Eye (tissue), 1 donor: ENCODE results near the gene CD46.
"Not testable (repeated sequence)": the region's sequence is repeated elsewhere in the genome, so short reads cannot be mapped to it uniquely, and the experiment has no call there.

Source experiments
- DNase-seq: peaks from one replicate; pipeline ENCODE4 v3.0.0-alpha.2; 2015

CD46 gene

DNA sequence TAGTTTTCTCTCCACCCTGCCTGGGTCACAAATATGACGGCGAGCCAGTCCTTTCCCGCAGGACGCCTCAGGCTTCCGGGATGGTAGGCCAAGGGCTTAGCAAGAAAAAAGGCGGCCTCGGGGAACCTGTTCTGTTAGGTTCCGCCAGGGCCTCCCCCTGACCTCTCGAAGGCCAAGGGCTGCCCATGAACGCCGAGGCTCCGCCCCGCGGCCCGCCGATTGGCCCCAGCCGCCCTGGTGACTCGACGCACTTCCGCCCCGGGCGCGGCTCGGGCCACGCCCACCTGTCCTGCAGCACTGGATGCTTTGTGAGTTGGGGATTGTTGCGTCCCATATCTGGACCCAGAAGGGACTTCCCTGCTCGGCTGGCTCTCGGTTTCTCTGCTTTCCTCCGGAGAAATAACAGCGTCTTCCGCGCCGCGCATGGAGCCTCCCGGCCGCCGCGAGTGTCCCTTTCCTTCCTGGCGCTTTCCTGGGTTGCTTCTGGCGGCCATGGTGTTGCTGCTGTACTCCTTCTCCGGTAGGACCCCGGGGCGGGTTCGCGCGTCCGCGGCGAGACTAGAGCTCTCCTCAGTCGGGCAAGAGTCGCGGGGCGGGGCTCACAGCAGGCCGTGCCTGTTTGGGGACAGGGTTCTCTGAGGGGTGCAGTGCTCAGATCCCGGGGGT is at the start of gene CD46:
TSS of gene CD46 (plus strand) at position 265 of the 666 bp plus-strand sequence. CDS start at position 424, 159 bp downstream.
- peak; percentile 97 for DNase-seq

DNA sequence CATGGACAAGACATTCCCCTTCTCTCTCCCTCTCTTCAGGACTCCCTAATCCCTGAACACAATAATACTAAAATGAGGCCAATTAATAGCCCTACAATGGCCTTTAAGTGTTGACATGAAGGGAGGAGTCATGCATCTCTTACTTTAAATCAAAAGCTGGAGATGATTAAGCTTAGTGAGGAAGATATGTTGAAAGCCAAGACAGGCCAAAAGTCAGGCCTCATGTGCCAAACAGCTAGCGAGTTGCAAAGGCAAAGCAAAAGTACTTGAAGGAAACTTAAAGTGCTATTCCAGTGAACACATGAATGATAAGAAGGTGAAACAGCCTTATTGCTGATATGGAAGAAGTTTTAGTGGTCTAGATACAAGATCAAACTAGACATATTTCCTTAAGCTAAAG is 49.5 kb upstream of the CD46 start:
- no peak for DNase-seq

DNA sequence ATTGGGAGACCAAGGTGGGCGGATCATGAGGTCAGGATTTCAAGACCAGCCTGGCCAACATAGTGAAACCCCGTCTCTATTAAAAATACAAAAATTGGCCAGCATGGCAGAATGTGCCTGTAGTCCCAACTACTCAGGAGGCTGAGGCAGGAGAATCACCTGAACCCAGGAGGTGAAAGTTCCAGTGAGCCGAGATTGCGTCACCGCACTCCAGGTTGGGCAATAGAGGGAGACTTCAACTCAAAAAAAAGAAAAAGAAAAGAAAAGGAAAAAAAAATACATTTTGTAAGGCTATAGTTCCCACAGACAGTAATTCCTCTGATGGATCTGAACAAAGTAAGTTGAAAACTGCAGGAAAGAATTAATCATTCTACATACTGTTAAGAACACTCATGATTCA is 48.1 kb upstream of the CD46 start:
- DNase-seq: no peak

DNA sequence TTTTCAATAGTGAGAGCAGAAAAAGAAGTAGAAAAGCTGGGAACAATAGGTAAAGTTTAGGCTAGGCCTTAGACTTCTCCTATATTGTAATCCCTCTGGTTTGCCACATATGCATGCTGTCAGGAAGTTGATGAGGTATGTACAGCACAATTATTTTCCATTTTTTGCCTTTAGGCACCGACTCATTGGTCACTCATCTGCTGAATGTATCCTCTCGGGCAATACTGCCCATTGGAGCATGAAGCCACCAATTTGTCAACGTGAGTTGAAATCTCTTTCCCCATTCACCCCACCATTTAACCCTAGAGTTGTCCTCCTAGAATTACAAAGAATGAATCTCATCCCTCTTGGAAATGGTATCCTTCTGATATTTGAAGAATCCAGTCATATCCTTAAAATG is 43.9 kb upstream of the CD46 start:
- DNase-seq: peak; percentile 49

DNA sequence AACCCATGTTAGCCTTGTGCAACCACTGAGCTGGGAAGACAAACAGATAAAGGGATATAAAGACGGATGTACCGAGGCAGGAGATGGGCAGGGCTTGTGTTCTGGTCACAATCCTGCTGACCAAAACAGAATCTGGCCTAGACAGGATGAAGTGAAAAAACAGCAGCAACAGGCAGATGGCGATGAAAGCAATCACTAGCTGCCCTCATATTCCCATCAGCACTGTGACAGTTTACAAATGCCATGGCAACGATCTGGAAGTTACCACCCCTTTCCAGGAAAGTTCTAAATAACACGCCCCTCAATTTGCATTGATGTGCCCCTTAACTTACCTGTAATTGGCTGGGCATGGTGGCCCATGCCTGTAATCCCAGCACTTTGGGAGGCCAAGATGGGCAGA is 40.6 kb upstream of the CD46 start:
- peak; percentile 31 for DNase-seq

DNA sequence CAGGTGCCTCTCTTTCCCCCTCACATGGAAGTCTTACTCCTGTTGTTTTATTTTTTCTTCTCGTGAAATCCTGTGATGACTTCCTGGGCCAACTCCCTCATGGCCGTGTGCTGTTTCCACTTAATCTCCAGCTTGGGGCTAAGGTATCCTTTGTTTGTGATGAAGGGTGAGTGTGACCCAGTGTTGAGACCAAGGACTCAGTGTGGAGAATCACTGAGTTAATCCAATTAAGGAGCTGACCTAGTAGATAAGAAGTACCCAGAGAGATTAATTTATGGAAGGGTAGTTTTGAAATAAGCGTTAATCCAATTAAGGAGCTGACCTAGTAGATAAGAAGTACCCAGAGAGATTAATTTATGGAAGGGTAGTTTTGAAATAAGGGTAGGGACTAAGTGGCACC is 39.2 kb upstream of the CD46 start:
- DNase-seq: not testable (repeated sequence)

DNA sequence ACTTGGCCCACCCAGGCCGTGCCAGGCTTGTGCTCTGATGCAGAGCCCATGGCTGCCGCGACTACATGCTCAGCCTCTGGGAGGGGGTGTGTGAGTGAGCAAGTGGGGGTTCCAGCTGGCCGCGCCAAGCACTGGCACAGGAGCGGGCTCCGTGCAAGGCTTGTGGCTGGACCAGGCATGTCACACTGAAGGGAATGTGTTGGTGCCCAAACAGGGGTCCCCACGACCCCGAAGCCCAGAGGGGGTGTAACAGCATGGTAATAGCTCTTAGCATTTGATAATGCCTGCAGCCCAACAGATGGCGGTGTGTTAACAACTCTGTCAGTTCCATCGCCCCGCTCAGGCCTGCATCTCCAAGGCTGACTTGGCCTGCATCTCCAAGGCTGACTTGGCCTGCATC is 38.3 kb upstream of the CD46 start:
- DNase-seq: no peak

DNA sequence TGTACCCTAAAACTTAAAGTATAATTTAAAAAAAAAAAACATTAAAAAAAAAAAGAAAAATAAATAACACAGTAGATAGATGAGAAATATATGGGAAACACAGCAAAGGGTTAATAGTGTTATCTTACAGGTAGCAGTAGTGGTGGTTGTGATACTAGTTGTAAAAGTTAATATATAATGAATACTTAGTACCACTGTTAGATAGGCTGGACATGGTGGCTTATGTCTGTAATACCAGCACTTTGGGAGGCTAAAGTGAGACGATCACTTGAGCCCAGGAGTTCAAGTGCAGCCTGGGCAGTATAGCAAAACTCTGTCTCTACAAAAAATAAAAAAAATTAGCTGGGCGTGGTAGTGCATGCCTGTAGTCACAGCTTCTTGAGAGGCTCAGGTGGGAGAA is 32.6 kb upstream of the CD46 start:
- DNase-seq: no peak

DNA sequence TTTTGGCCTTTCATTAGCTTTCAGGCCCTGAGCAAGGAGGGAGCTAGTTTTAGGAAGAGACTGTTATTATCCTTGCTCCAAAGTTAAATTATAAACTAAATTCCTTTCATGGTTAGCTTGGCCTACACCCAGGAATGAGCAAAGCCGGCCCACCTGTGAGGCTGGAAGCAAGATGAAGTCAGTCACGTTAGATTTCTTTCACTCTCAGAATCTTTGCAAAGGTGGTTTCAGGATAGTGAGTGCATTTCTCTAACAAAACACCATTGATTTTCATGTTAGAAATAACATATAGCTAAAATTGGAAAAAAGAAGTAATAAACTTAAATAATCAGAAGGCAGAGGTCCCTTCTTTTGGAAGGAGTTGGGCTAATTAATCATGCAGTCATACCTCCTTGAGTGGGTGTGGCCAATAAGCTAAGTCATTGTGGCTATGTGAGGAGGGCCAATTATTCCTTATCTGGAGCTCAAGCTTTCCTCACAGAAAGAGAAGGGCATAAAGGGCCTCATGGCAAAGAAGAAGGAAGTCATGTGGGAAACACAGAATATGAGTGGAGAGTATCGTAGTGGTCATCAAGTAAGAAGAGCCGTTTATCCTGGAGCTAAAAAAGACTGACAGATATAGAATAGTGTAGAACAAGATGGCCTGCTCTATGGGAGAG is 23.5 kb upstream of the CD46 start:
- not testable (repeated sequence) for DNase-seq

DNA sequence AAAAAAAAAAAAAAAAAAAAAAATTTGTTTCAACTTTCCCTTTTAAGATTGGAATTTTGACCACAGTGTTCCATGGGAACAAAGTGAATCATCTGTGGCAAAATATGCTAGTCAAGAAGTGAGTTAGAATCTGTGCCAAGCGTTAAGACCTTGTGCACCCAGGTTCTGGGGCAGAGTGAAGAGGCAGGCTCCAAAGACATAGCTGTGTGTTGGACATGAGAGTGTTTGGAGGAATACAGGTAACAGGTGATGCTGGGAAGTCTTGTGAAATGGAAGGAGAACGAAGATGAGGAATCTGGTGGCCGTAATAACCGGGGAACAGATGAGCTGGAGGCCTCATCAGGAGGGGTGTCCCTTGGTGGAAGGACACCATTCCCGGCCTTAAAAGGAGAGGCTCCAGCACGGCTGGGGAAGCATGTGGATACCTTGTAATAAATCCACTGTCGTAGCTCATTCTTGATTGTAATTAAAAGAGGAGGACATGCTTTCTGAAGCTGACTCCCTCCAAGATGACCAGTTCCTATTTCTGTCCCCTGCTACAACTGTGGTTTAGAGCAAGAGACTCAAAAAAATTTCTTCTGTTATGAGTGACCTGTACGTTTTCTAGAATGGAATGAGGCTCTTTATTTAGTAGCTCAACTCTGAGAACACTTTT is 14.2 kb upstream of the CD46 start:
- not testable (repeated sequence) for DNase-seq

DNA sequence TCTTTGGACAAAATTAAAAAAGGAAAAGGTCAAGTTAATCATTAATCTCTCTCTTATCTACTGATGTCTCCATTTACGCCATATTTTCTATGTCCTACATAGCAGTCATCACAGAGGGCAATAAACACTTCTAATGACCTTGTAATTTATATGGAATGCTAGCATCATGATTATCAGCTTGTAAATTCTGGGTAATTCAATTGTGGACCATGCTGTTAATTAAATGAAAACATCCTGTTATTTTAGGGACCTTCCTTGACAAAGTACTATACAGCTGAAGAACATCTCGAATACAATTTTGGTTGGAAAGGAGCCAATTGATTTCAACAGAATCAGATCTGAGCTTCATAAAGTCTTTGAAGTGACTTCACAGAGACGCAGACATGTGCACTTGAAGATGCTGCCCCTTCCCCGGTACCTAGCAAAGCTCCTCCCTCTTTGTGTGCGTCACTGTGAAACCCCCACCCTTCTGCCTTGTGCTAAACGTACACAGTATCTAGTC is 13.6 kb upstream of the CD46 start:
- DNase-seq: not testable (repeated sequence)

DNA sequence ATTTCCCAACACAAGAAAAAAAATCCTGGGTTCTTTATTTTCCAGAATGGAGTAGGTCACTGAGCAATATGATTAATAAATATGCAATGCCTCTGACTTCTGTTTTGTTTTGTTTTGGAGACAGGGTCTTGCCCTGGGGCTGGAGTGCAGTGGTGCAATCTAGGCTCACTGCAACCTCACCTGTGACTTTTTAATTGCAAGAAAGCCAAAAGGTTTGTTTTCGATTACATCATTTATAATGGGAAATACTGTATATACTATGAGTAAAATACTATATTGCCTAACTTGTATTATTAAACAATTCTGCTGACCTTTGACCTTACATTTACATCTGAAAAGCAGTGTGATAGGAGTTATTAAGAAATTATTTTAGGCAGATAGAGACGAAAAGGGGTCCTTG is 11.6 kb upstream of the CD46 start:
- no peak for DNase-seq

DNA sequence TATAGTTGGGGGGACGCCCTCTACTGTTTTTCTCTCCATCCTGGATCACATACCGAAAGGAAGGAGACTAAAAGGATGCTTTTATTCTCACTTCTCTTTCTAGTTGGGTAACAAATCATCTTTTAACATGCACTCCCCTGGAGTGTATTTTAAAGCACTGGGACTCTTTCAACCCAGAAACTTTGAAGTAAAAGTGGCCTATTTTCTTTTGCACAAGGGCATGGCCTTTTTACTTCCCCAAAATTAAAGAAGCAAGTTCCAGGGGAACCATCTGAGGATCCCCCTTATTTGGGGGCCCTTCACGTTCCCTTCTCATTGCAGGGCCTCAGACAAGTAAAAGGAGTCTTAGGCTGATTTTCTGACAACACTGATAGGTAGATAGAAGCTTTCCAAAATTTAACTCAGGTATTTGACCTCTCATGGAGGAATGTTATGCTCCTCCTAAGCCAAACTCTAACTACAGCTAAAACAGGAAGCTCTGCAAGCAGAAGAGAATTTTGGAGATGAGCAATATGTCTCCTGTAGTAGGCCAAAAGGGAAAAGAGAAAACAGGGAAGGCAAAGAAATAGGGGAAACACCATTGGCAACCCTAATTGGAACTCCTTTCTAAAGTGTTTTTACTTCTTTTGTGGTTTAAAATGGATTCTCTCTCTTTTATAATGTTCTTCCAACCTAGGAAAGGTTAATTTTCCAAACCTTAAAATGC is 8.9 kb upstream of the CD46 start:
- DNase-seq: no peak

DNA sequence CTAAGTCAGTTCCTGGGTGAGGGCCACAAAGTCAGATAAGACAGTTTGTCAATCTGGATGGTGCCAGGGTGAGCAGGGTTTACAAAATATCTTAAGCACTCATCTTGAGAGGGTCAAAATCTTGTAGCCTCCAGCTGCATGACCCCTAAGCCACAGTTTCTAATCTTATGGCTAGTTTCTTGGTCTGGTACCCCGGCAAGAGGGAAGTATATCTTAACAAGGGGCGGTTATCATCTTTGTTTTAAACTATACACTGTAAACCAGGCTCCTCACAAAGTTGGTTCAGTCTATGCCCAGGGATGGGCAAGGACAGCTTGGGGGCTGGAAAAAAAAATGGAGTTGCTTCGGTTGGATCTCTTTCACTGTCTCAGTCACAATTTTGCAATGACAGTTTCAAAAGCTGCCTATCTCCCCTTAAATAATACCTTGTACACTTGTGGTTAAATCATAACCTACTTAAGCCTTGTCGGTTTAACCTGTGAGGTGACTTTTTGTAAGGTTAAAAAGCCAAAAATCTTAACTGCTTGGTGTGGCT is 7.8 kb upstream of the CD46 start:
- no peak for DNase-seq

DNA sequence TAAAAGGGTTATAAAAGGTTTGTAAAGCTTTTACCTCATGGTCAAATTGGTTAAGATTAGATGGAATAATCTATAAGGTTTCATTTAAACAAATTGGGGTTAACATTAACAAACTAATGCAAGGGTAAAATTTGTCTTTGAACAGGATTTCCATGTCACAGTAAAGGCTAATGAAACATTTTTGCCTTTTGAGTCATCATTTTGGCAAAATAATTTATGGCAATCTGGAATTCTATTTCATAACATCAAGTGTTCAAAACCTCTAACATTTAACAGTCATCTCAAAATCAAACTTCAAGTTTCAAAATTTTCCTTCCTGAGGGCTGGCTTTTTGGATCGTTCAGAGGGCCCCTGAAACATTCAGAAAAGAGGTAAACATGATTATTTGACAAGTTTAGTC is 6.6 kb upstream of the CD46 start:
- no peak for DNase-seq

DNA sequence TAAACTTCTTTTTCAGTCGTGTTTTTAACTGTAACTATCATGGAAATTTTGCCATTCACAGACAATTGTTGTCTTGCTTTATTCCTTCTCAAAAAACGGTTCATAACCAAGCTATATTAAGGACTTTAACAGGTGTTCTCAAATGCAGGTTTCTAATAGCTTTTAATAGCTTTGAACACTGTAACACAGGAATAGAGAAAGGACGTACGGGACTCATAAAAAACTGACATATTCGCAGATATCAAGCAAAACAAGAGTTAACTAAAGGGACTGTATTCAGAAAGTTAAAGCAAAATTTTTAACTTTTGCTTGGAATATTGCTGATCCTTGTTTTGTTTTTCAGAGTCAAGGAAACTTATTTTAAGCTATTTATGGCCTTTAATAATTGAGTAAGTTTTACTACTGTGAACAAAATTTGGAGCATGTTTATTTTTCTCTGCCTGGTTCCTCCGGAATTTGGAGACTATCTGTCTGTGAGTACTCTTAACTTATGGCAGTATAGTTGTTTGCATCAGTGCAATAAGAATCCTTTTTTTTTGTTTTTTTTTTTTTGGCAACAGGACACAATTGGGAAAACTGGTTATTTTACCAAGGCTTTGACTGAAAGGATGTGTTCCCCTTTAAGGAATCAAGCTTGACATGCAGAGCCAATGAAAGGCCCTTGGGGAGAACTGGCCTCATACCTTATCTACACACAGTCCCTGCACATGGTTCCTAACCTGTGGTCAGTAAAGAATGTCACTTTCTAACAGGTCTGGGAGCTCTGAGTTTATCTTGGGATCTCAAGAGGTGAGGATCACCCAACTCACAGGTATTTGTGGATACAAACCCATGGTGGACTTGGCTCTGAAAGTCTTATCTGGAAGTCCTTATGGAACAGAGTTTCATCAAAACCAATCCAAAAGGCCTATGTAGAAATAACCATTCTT is 5.8 kb upstream of the CD46 start:
- DNase-seq: no peak

DNA sequence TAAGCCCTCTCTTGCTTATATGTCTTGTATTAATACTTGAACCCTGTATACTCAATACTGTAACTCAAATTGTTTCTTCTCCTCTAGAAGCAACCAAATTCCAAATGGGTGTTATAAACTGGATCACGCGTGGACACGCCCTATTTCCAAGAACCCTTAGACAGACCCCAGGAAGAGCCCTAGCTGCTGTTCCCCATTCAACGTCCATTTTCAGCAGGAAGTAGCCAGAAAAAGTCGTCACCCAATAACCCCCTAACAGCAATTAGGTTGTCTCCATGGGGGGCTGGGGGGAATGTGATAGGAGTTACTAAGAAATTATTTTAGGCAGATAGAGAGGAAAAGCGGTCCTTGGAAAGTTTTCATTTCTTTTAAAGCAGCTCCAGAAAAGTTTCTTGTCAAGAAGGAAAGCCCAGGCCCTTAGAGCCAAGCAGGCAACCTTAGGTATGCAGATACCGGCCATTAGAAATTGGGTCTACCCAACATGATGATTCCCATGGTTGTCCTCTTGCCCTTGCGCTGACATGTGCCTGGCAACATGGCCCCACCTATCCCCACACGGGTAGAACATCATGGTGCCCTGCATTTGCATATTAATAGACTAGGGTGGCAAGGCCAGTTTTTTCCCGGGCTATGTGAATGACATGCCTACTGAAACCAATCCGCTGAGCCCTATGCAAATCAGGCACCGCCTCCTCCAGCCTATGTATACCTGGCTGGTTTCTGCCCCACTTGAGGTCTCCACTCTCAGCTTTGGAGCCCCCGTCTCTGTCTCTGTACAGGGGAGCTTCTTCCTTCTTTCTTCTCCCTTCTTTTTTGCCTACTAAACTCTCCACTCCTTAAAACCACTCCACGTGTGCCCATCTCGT is 4.0 kb upstream of the CD46 start:
- no peak for DNase-seq

DNA sequence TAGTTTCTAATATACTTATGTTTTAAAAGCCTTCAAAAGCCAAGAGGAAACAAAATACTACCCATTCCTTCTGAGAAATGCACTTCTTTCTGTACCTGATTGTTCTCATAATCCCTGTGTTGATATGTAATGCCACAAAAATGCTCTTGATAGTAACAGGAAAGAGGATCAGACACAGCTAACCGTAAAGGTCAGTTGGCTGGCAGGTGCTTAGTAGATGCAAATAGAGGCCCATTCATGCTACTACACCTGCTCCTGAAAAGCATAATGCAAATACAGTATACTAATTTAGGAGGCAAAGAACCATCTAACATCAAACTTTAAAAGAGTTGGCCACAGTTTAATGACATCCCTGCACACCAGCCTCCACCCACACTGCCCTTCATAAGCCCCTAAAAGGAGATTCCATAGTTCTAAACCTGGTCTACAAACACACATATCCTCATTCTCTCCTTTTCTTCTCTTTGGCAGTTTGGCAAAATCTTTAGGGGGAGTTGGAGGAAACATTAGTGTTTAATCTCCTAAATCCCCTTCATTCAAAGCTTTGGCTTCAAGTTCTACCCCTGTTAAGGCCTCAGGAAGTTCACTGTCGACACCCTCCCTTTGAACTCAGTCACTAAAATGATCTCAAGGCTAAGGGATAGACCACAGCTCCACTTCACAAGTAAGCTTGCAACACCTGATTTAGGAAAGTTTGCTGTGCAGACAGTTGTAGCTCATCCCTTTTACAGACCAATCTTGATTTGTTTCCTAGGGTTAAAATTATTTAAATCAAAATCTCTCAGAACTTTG is 2.9 kb upstream of the CD46 start:
- no peak for DNase-seq

DNA sequence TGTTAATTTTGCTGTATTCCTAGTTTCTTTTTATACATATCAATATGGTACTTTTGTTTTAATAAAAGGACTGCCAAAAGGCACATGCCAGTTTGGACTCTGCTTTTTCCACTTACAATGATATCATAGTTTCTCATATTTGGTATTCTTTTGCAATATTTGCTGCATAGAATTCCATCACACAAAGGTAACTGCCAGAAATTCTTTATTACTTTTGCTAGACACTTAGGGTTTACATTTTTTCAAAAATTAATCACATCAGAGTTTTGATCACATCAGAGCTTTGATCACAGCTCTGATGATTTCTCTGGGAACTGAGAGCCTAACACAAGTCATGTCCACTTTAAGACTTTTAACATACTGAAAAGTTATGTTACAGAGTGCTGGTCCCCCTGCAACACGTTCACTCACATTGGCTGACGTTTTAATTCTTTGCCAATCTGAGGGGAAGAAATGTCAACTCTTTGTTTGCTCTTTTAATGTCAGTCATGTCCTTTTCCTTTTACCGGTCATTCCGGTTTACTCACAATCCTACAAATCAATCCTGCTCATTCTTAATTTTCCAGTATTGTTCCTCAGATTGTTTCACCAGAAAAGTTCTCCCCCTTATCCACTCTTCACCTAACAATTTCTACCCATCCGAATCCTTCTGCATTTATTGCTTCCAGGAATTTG is 1.1 kb upstream of the CD46 start:
- no peak for DNase-seq

DNA sequence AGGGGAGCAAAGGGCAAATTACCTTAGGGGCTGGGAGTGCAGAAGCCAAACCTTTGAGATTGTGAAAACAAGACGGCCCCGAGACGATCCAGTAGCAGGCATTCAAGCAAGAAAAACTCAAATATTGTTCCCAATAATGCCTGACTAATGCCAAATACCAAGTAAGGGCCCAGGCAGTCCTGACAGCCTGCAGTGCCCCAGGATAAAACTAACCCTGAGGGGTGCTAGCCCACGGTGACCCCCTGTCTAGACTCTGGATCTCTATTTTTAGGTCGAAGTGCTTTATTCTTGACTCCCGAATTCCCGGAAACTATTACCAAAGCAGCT is 428 bp upstream of the CD46 start:
- not testable (repeated sequence) for DNase-seq
